Ovary (tissue), 3 donors: ENCODE results near the gene KLHL1.

Source experiments
- CTCF ChIP-seq, 3 donors: fragments of 450-650 bp in 2 of 3; fragments of 200-600 bp in 1 of 3; IDR thresholded peaks; one replicate each; pipeline versions ENCODE4 v1.5.1 to v1.8.0; 2016 to 2022; ENCODE audit warnings: antibody characterized with exemption in 3 of 3, mild to moderate bottlenecking in 1 of 3
- POLR2A ChIP-seq: fragments of 450-650 bp; IDR thresholded peaks from one replicate; pipeline ENCODE4 v1.6.1; 2017; ENCODE audit warnings: antibody characterized with exemption, mild to moderate bottlenecking, moderate library complexity
- donor health status: DM: no; HTN: no; CAD: no.

GRCh38 chr13:70104481-70104880 is 3.8 kb downstream of the KLHL1 start:
- TF ChIP-seq CTCF (IDR thresholded peaks at IDR 0.05) (no peak), POLR2A (no peak)
